Esophagus squamous epithelium (tissue), 4 donors: ENCODE results near the gene IL23A.

Experiments used
- CTCF ChIP-seq, 6 experiments: fragments of 450-650 bp in 4 of 6; fragments of 200-600 bp in 2 of 6; sonication (generic) in 2 of 6; IDR thresholded peaks; one replicate each; pipeline ENCODE4 v1.5.1; 2016 to 2019; ENCODE audit warnings: antibody characterized with exemption in 6 of 6, mild to moderate bottlenecking in 4 of 6, moderate library complexity in 4 of 6
- POLR2A ChIP-seq, 4 donors: fragments of 450-650 bp; IDR thresholded peaks; one replicate each; pipeline ENCODE4 v1.6.1; 2017; ENCODE audit warnings: antibody characterized with exemption in 4 of 4, mild to moderate bottlenecking in 4 of 4, moderate library complexity in 3 of 4

- TF ChIP-seq CTCF (IDR thresholded peaks at IDR 0.05) (no peak), POLR2A (IDR thresholded peaks at IDR 0.05) (no peak)
Observed at GRCh38 chr12:56351325-56351724, 12.6 kb downstream of the IL23A start.
